Measurements from ENCODE around the gene ME2.
A peak's percentile ranks its signal among the peaks of the same experiment; 100 is the strongest.
"Not testable (repeated sequence)": the region's sequence is repeated elsewhere in the genome, so short reads cannot be mapped to it uniquely, and the experiment has no call there.

The ME2 gene

GRCh38 chr18:50924372-50924771, 45.5 kb downstream of the ME2 start:
- DNase-seq (ENCODE audit: low read depth) = no peak

- DNase-seq (ENCODE audit: low read depth) = no peak
Observed at GRCh38 chr18:50926521-50926920, 47.6 kb downstream of the ME2 start.

- no peak for DNase-seq (ENCODE audit: low read depth)
Observed at GRCh38 chr18:50928551-50928950, 49.6 kb downstream of the ME2 start.

- DNase-seq (ENCODE audit: low read depth) = no peak
Observed at GRCh38 chr18:50933684-50934083, 54.8 kb downstream of the ME2 start.

- no peak for DNase-seq (ENCODE audit: low read depth)
Observed at GRCh38 chr18:50934545-50935211, 55.8 kb downstream of the ME2 start.

- no peak for DNase-seq (ENCODE audit: low read depth)
Observed at GRCh38 chr18:50935493-50936191, 56.7 kb downstream of the ME2 start.

GRCh38 chr18:50937183-50937582, 58.3 kb downstream of the ME2 start:
- no peak for DNase-seq (ENCODE audit: low read depth)

GRCh38 chr18:50938912-50939311, 60.0 kb downstream of the ME2 start:
- no peak for DNase-seq (ENCODE audit: low read depth)

GRCh38 chr18:50944245-50944932, 65.5 kb downstream of the ME2 start:
- DNase-seq (ENCODE audit: low read depth) = no peak

GRCh38 chr18:50945918-50946317, 67.0 kb downstream of the ME2 start:
- not testable (repeated sequence) for DNase-seq (ENCODE audit: low read depth)

GRCh38 chr18:50947899-50948298, 69.0 kb downstream of the ME2 start:
- no peak for DNase-seq (ENCODE audit: low read depth)

- no peak for DNase-seq (ENCODE audit: low read depth)
Observed at GRCh38 chr18:50949185-50949584, 70.3 kb downstream of the ME2 start.

- no peak for DNase-seq (ENCODE audit: low read depth)
Observed at GRCh38 chr18:50950626-50951025, 71.7 kb downstream of the ME2 start.

- DNase-seq (ENCODE audit: low read depth) = no peak
Observed at GRCh38 chr18:50953822-50954221, 74.9 kb downstream of the ME2 start.

- no peak for DNase-seq (ENCODE audit: low read depth)
Observed at GRCh38 chr18:50955253-50955652, 76.3 kb downstream of the ME2 start.

GRCh38 chr18:50956116-50956515, 77.2 kb downstream of the ME2 start:
- no peak for DNase-seq (ENCODE audit: low read depth)

GRCh38 chr18:50961974-50962373, 83.1 kb downstream of the ME2 start:
- no peak for DNase-seq (ENCODE audit: low read depth)

- DNase-seq (ENCODE audit: low read depth) = peak; percentile 34
Observed at GRCh38 chr18:50967714-50968661, 89.1 kb downstream of the ME2 start, which contains the start of gene ELAC1. TSS of gene ELAC1 (plus strand) at chr18:50968040. CDS start at chr18:50974405, 6,365 bp downstream.

GRCh38 chr18:50969448-50969847, 90.5 kb downstream of the ME2 start:
- no peak for DNase-seq (ENCODE audit: low read depth)

- DNase-seq (ENCODE audit: low read depth) = no peak
Observed at GRCh38 chr18:50970006-50970405, 91.1 kb downstream of the ME2 start.

- not testable (repeated sequence) for DNase-seq (ENCODE audit: low read depth)
Observed at GRCh38 chr18:50972404-50972803, 93.5 kb downstream of the ME2 start.

Data from T-helper 22 cell (primary cell).